ENCODE results near the gene DOP1A. TPM values are rescaled to one million over a fixed set of nuclear protein-coding genes. Genes with fewer than 3 reads are reported as not detected.

DOP1A gene
- total RNA-seq, 2 experiments from 2014 or later: 5.4 to 7.3 TPM

DNA sequence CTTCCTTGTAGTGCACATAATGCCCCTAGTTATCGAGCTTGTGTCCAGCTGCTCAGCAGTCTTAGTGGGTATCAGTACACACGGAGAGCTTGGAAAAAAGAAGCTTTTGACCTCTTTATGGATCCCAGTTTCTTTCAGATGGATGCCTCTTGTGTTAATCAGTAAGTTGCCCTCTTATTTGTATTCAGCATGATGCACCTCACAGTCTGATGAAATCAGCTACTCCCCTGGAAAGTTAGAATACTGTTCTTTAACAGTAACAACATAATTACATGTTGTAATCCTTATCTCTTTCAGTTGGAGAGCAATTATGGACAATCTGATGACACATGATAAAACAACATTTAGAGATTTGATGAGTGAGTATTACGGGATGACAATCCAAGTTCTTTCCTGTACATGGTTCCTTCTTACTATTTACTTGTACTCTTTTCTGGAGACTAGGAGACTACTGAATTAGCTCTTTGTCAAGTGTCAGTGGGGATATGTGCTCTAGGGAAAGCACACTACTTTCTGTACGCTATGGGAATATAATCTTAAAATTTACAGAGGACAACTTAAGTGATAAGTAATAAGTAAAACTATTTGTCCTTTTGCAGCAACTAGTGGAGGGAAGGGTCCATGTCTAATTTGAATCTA lies 86.5 kb downstream of the DOP1A start:
- H3K27me3 Mint-ChIP-seq: no peaks in the 10 kb centered on the region

GRCh38 chr6:83155794-83156193 lies 88.3 kb downstream of the DOP1A start:
- ATAC-seq: no peak
- ChIA-PET CTCF (interaction anchor here (1.6 to 1.7 kb wide), 2 partner anchors 18 to 88 kb away, joined by 3 to 6 read pairs; partner anchors contain the start of gene DOP1A), POLR2A (no interaction called here)
- H3K4me1 Mint-ChIP-seq: no peaks in the 10 kb centered on the region
- H3K9me3 Mint-ChIP-seq (ENCODE audit: low read depth): no peaks in the 10 kb centered on the region
- peaks cover 19% of the 10 kb centered on the region for H3K36me3 Mint-ChIP-seq (ENCODE audit: low read depth)
- no peaks in the 10 kb centered on the region for H3K27me3 Mint-ChIP-seq
- H3K27ac Mint-ChIP-seq: no peak overlapping the region
- intact Hi-C loops (cut with DNase I, micrococcal nuclease): no loop called here
- no peak for DNase-seq
- H3K4me3 Mint-ChIP-seq: no peak overlapping the region

More for the DNA sequence above, 86.5 kb downstream of the DOP1A start:
- no peak overlapping the region for H3K4me3 Mint-ChIP-seq
- ATAC-seq (no peak), DNase-seq (no peak)
- no peaks in the 10 kb centered on the region for H3K9me3 Mint-ChIP-seq (ENCODE audit: low read depth)
- POLR2A ChIA-PET: no interaction called here
- H3K4me1 Mint-ChIP-seq: no peaks in the 10 kb centered on the region
- H3K27ac Mint-ChIP-seq: no peak overlapping the region
- CTCF ChIA-PET: interaction anchor here (0.6 kb wide), 1 partner anchor 9 kb away, joined by 3 read pairs; no protein-coding TSS in a partner anchor
- intact Hi-C loops (cut with DNase I, micrococcal nuclease): no loop called here
- peaks cover 14% of the 10 kb centered on the region for H3K36me3 Mint-ChIP-seq (ENCODE audit: low read depth)

DNA sequence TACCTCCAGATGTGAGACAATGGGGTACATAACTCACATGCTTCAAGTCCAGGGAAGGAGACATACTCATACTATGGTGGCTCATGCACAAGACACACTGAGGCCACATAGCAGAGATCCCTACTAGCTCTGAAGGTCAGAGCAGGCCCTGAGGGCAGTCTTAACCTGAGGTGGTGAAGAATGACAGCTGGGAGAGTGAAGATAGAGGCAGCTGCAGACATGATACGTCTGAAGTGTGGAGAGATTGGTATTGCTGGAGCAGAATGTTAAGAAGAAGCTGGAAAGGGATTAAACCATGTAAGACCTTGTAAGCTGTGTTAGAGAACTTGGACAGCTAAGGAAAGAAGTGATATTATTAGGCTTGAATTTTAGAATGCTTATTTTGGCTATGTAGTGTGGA lies 92.7 kb downstream of the DOP1A start:
- no peaks in the 10 kb centered on the region for H3K27me3 Mint-ChIP-seq
- ATAC-seq (no peak), DNase-seq (no peak)
- POLR2A ChIA-PET: no interaction called here
- H3K27ac Mint-ChIP-seq: no peak overlapping the region
- peaks cover 16% of the 10 kb centered on the region for H3K36me3 Mint-ChIP-seq (ENCODE audit: low read depth)
- intact Hi-C loops (cut with DNase I, micrococcal nuclease): no loop called here
- CTCF ChIA-PET: no interaction called here
- H3K4me3 Mint-ChIP-seq: no peak overlapping the region
- no peaks in the 10 kb centered on the region for H3K4me1 Mint-ChIP-seq
- no peaks in the 10 kb centered on the region for H3K9me3 Mint-ChIP-seq (ENCODE audit: low read depth)

DNA sequence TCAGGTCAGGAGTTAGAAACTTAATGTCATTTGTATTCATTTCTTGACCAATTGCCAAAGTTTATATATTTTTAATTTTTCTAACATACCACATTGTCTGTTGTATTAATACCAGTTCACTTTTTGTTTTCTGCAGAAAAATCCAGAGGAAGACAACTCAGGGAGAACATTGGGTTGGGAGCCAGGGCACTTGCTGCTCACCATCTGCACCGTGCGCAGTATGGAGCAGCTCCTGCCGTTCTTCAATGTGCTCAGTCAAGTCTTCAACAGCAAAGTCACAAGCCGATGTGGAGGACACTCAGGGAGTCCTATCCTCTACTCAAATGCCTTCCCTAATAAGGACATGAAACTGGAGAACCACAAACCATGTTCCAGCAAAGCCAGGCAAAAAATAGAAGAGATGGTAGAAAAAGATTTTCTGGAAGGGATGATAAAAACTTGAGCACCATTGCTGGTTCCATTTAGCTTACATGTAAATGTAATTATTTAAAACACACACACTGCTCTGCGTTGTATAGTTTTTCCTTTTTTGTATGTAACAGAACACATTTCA lies 100.3 kb downstream of the DOP1A start:
- CTCF ChIA-PET: interaction anchor here (0.6 to 1.2 kb wide), 2 partner anchors 52 to 101 kb away, joined by 3 to 4 read pairs; partner anchors contain the start of gene DOP1A
- no peaks in the 10 kb centered on the region for H3K27me3 Mint-ChIP-seq
- no peaks in the 10 kb centered on the region for H3K9me3 Mint-ChIP-seq (ENCODE audit: low read depth)
- intact Hi-C loops (cut with DNase I, micrococcal nuclease): no loop called here
- H3K27ac Mint-ChIP-seq: no peak overlapping the region
- H3K36me3 Mint-ChIP-seq (ENCODE audit: low read depth): peaks cover 39% of the 10 kb centered on the region
- ATAC-seq (no peak), DNase-seq (no peak)
- H3K4me3 Mint-ChIP-seq: no peak overlapping the region
- no peaks in the 10 kb centered on the region for H3K4me1 Mint-ChIP-seq
- POLR2A ChIA-PET: no interaction called here

DNA sequence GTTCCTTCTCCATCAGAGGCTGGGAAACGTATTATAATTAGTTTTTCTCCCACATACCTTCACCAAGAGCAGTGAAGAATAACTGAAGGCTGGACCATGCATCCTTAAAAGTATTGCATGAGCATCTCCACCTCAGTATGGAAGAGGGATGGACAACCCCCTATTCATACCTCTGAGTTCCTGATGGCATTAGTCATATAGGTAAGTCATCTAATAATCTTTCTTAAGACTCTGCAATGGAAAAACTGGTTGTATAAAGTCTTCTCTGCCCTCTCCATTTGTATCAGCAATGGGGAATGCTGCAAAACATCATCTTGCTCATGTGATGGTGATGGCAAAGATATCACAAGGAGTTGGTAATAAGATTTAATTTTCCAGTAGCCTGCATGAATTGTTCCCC lies 101.1 kb downstream of the DOP1A start:
- ATAC-seq: no peak
- CTCF ChIA-PET: interaction anchor here (0.6 kb wide), 1 partner anchor 53 kb away, joined by 3 read pairs; no protein-coding TSS in a partner anchor
- Mint-ChIP-seq H3K27me3 (no peaks in the 10 kb centered on the region), H3K36me3 (ENCODE audit: low read depth) (peaks cover 45% of the 10 kb centered on the region), H3K27ac (no peak overlapping the region), H3K4me3 (no peak overlapping the region), H3K9me3 (ENCODE audit: low read depth) (no peaks in the 10 kb centered on the region), H3K4me1 (no peaks in the 10 kb centered on the region)
- POLR2A ChIA-PET: no interaction called here
- no peak for DNase-seq
- intact Hi-C loops (cut with DNase I, micrococcal nuclease): no loop called here

GRCh38 chr6:83169106-83169505 lies 101.6 kb downstream of the DOP1A start:
- CTCF ChIA-PET: interaction anchor here (1.4 kb wide), 1 partner anchor 102 kb away, joined by 4 read pairs; the partner anchor contains the start of gene DOP1A
- intact Hi-C loops (cut with DNase I, micrococcal nuclease): no loop called here
- no peak overlapping the region for H3K27ac Mint-ChIP-seq

DNA sequence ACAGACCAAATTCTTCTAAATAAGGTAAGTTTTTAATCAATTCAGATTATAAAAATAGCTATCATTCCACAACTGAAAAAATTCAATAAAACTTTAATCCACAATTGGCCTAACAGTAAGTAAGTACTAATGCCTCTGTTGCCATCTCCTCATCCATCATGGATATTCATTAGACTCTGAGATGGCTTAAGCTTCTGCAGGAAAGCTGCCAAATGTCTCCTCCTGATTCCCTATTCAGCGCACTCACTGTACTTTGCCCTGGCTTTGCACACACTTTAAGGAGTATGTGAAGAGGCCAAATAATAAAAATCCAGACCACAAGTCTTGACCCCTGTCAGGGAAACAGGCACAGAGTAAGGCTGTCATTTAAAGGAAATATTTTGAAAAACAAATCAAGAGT lies 102.0 kb downstream of the DOP1A start:
- intact Hi-C loops (cut with DNase I, micrococcal nuclease): no loop called here
- H3K27me3 Mint-ChIP-seq: no peaks in the 10 kb centered on the region
- DNase-seq: no peak
- ChIA-PET CTCF (interaction anchor here (1.4 kb wide), 1 partner anchor 102 kb away, joined by 4 read pairs; the partner anchor contains the start of gene DOP1A), POLR2A (no interaction called here)
- H3K27ac Mint-ChIP-seq: no peak overlapping the region
- H3K36me3 Mint-ChIP-seq (ENCODE audit: low read depth): peaks cover 46% of the 10 kb centered on the region
- no peak for ATAC-seq
- no peaks in the 10 kb centered on the region for H3K9me3 Mint-ChIP-seq (ENCODE audit: low read depth)
- H3K4me1 Mint-ChIP-seq: no peaks in the 10 kb centered on the region
- H3K4me3 Mint-ChIP-seq: no peak overlapping the region

More at GRCh38 chr6:83169106-83169505, 101.6 kb downstream of the DOP1A start:
- H3K4me1 Mint-ChIP-seq: no peaks in the 10 kb centered on the region
- no peaks in the 10 kb centered on the region for H3K27me3 Mint-ChIP-seq
- peaks cover 45% of the 10 kb centered on the region for H3K36me3 Mint-ChIP-seq (ENCODE audit: low read depth)
- no peaks in the 10 kb centered on the region for H3K9me3 Mint-ChIP-seq (ENCODE audit: low read depth)
- no peak overlapping the region for H3K4me3 Mint-ChIP-seq
- DNase-seq (no peak), ATAC-seq (no peak)
- POLR2A ChIA-PET: no interaction called here

DNA sequence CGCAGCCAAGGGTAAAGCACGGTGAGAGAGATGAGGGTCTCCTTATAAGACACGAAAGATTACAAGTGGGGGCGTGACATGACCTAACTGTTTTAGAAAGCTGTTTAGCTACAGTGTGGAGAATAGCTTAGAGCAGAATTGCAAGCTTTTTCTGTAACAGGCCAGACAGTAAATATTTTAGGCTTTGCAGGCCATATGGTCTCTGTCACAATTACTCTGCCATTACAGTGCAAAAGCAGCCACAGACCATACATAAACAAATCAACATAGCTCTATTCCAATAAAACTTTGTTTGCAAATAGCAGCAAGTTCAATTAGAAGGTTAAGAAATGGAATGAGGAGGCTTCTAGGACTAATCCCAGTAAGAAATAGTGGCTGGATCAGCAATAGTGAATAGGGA lies 108.8 kb downstream of the DOP1A start:
- POLR2A ChIA-PET: no interaction called here
- Mint-ChIP-seq H3K27ac (no peak overlapping the region), H3K9me3 (ENCODE audit: low read depth) (no peaks in the 10 kb centered on the region), H3K4me3 (no peak overlapping the region), H3K4me1 (no peaks in the 10 kb centered on the region), H3K27me3 (no peaks in the 10 kb centered on the region), H3K36me3 (ENCODE audit: low read depth) (peaks cover 27% of the 10 kb centered on the region)
- CTCF ChIA-PET: no interaction called here
- intact Hi-C loops (cut with DNase I, micrococcal nuclease): no loop called here
- ATAC-seq (no peak), DNase-seq (no peak)

DNA sequence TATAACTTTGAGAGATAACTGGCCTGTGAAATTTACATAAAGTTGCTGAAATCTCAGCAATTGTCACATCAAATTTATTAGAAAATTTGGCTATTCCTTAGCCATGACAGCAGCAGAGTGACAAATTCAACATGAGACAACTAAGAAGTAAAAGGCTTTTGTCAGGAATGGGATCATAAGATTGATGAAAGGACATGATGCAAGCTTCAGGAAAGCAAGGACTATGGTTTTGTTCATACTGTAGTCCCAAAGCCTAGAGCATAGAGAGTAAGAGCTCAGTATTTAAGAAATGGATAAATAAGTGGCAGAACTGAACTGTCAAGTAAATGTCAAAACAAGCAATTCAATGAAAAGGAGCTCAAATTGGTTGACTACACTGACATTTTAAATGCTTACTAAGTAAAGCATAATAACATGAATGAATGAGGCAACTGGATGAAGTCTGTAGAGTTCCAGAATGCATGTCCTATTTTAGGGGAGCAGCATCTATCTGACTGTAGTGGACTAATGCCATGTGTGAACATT lies 113.0 kb downstream of the DOP1A start:
- CTCF ChIA-PET: interaction anchor here (1.8 kb wide), 1 partner anchor 8 kb away, joined by 4 read pairs; no protein-coding TSS in a partner anchor
- Mint-ChIP-seq H3K4me1 (no peaks in the 10 kb centered on the region), H3K4me3 (no peak overlapping the region), H3K27me3 (no peaks in the 10 kb centered on the region), H3K9me3 (ENCODE audit: low read depth) (no peaks in the 10 kb centered on the region), H3K36me3 (ENCODE audit: low read depth) (peaks cover 46% of the 10 kb centered on the region), H3K27ac (no peak overlapping the region)
- DNase-seq: no peak
- ATAC-seq: no peak
- intact Hi-C loops (cut with DNase I, micrococcal nuclease): no loop called here
- POLR2A ChIA-PET: no interaction called here

DNA sequence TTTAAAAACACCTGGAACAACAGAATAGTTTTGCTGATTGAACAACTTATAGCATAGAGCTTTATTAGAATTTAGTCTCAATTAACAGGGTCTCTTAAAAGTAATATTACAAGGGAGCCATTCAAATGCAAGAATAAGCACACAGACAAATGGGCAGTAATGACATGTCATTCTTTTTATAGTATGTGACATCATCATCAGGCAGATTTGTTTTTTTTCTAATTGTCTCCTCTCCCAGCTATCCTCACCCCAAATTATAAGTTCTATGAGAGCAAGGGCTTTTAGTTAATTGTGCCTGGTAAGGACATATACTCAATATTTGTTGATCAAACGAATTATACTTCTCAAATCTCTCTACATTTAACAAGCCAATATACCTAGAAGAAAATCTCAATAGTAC lies 114.6 kb downstream of the DOP1A start:
- ATAC-seq (no peak), DNase-seq (no peak)
- no peaks in the 10 kb centered on the region for H3K27me3 Mint-ChIP-seq
- H3K4me3 Mint-ChIP-seq: no peak overlapping the region
- no peaks in the 10 kb centered on the region for H3K9me3 Mint-ChIP-seq (ENCODE audit: low read depth)
- H3K4me1 Mint-ChIP-seq: no peaks in the 10 kb centered on the region
- peaks cover 49% of the 10 kb centered on the region for H3K36me3 Mint-ChIP-seq (ENCODE audit: low read depth)
- ChIA-PET CTCF (interaction anchor here (0.7 kb wide), 1 partner anchor 20 kb away, joined by 3 read pairs; no protein-coding TSS in a partner anchor), POLR2A (no interaction called here)
- intact Hi-C loops (cut with DNase I, micrococcal nuclease): no loop called here
- no peak overlapping the region for H3K27ac Mint-ChIP-seq

- CTCF ChIA-PET: interaction anchor here (1.1 to 1.5 kb wide), 4 partner anchors 11 to 39 kb away, joined by 3 to 4 read pairs (median 3); no protein-coding TSS in a partner anchor
- intact Hi-C loops (cut with DNase I, micrococcal nuclease): no loop called here
- no peaks in the 10 kb centered on the region for H3K4me1 Mint-ChIP-seq
- no peak overlapping the region for H3K4me3 Mint-ChIP-seq
- H3K36me3 Mint-ChIP-seq (ENCODE audit: low read depth): peaks cover 44% of the 10 kb centered on the region
- ATAC-seq (no peak), DNase-seq (no peak)
- H3K9me3 Mint-ChIP-seq (ENCODE audit: low read depth): no peaks in the 10 kb centered on the region
- no peaks in the 10 kb centered on the region for H3K27me3 Mint-ChIP-seq
- H3K27ac Mint-ChIP-seq: no peak overlapping the region
- POLR2A ChIA-PET: no interaction called here
Measured at GRCh38 chr6:83183082-83183828, 115.8 kb downstream of the DOP1A start.
